Mesangial cell (primary cell): ENCODE results near the gene ZNF563. TPM values are rescaled to one million over a fixed set of nuclear protein-coding genes. Genes with fewer than 3 reads are reported as not detected.

Experiments
- total RNA-seq: library from RNA; depleted of rRNA; stranded (reverse); fragments of >200 nt; gene quantifications from 2 replicates; pipeline ENCODE4 v1.2.3, GENCODE V29; 2015

ZNF563 gene
- total RNA-seq = 0.63 and 0.65 TPM in 2 replicates

GRCh38 chr19:12333162-12334159, at the start of gene ZNF563:
Gene ZNF563, minus strand, starts transcription at chr19:12333633. Its CDS starts 151 bp downstream, at chr19:12333482.

GRCh38 chr19:12365236-12366162, 32.1 kb upstream of the ZNF563 start, which contains the start of gene ZNF442:
Gene ZNF442, minus strand, starts transcription at chr19:12365683. Its CDS starts 2,052 bp downstream, at chr19:12363631.

GRCh38 chr19:12294249-12295158, 38.9 kb downstream of the ZNF563 start, which contains the start of gene ZNF44:
Gene ZNF44, minus strand, starts transcription at chr19:12294883. Its CDS starts 189 bp downstream, at chr19:12294694.

Other genes with a start within 250 kb of the ZNF563 start
- 2.5 and 2.6 TPM in 2 replicates for gene ZNF20, start 193.3 kb downstream of the ZNF563 start, total RNA-seq
- gene ZNF625, start 176.9 kb downstream of the ZNF563 start, total RNA-seq = 2.8 and 3.7 TPM in 2 replicates
- 1.6 and 3.4 TPM in 2 replicates for gene ZNF136, start 170.5 kb downstream of the ZNF563 start, total RNA-seq
- 1.1 and 3.8 TPM in 2 replicates for gene ZNF44, start 38.8 kb downstream of the ZNF563 start, total RNA-seq
- 0.16 and 0.25 TPM in 2 replicates for gene ZNF442, start 32.0 kb upstream of the ZNF563 start, total RNA-seq
- 1.9 and 2.3 TPM in 2 replicates for gene ZNF799, start 67.6 kb upstream of the ZNF563 start, total RNA-seq
- 1.9 and 2.0 TPM in 2 replicates for gene ZNF443, start 107.4 kb upstream of the ZNF563 start, total RNA-seq
- gene ZNF709, start 151.2 kb upstream of the ZNF563 start, total RNA-seq = 0.81 and 1.6 TPM in 2 replicates
- 2.3 and 2.9 TPM in 2 replicates for gene ZNF564, start 217.8 kb upstream of the ZNF563 start, total RNA-seq